ENCODE measurements around the gene KIAA1549. TPM values are rescaled to one million over a fixed set of nuclear protein-coding genes. Genes with fewer than 3 reads are reported as not detected.
"Not testable (repeated sequence)": the region's sequence is repeated elsewhere in the genome, so short reads cannot be mapped to it uniquely, and the experiment has no call there.

Gene KIAA1549
- total RNA-seq, result 1 to 10 TPM; 1.3 to 4.8 (median 2.1) TPM
- polyA plus RNA-seq, result 1 to 10 TPM in 1 of 2 donors, under 1 TPM in 1; 0.91 to 1.4 TPM
- long read RNA-seq, donor 1, partial matches to known transcripts, result 2 of 3 reads
- long read RNA-seq, donor 1, other reads (novel, unspliced or antisense), result 1 of 3 reads
- long read RNA-seq, donor 2, partial matches to known transcripts, result 0 of 1 reads
- long read RNA-seq, donor 2, other reads (novel, unspliced or antisense), result 1 of 1 reads
- long read RNA-seq, donor 3, partial matches to known transcripts, result 2 of 3 reads
- long read RNA-seq, donor 3, other reads (novel, unspliced or antisense), result 1 of 3 reads

- intact Hi-C loops (cut with DNase I), result loop anchor here in 8 of 10 donors (2.0 to 5.0 kb wide), 2 partner anchors 94 to 95 kb away; no protein-coding TSS in a partner anchor
- DNase-seq (peak; percentile 60 to 83 (median 68)), ATAC-seq (peak; percentile 60 to 96 (median 90))
- Histone ChIP-seq H3K36me3 (no peaks in the 10 kb centered on the region), H3K4me3 (peak within 1 kb of the TSS; percentile 50 to 85 (median 68)), H3K9me3 (no peaks in the 10 kb centered on the region), H3K27ac (peak within 1 kb of the TSS in 4 of 12 donors; percentile 23 to 49 (median 42)), H3K4me1 (peaks cover 0 to 21% (median 11%) of the 10 kb centered on the region in 12 donors), H3K27me3 (peaks cover 0 to 19% (median 0%) of the 10 kb centered on the region in 9 donors)
- 1 to 19% (median 3%) methylated on average over 11 to 105 of the region's 105 CpGs for WGBS, 4 donors
- TF ChIP-seq CTCF (IDR thresholded peaks at IDR 0.05), result peak in 4 of 12 donors; percentile 10 to 35 (median 30)
- TF ChIP-seq POLR2A (IDR thresholded peaks at IDR 0.05), result no peak
These were observed at the start of gene KIAA1549 for GRCh38 chr7:138981332-138982203. KIAA1549 (minus strand) TSS chr7:138981389; CDS start chr7:138981269, 120 bp downstream.

- Histone ChIP-seq H3K27me3 (no peaks in the 10 kb centered on the region), H3K4me3 (no peak overlapping the region), H3K4me1 (peaks cover 0 to 7% (median 0%) of the 10 kb centered on the region in 12 donors), H3K27ac (no peak overlapping the region), H3K36me3 (peaks cover 0 to 93% (median 42%) of the 10 kb centered on the region in 9 donors), H3K9me3 (no peaks in the 10 kb centered on the region)
- intact Hi-C loops (cut with DNase I), result loop anchor here in 1 of 10 donors (5.0 kb wide), 1 partner anchor 38 kb away; no protein-coding TSS in a partner anchor
- ATAC-seq (no peak), DNase-seq (no peak)
- no peak for TF ChIP-seq CTCF (IDR thresholded peaks at IDR 0.05)
- TF ChIP-seq POLR2A (IDR thresholded peaks at IDR 0.05), result no peak
- WGBS, 4 donors, result 90 to 95% (median 92%) methylated on average over 3 of the region's 3 CpGs
These were observed 48.2 kb upstream of the KIAA1549 start for GRCh38 chr7:139029353-139029752.

GRCh38 chr7:139026551-139026950, 45.4 kb upstream of the KIAA1549 start:
- Histone ChIP-seq H3K36me3 (peaks cover 0 to 93% (median 47%) of the 10 kb centered on the region in 9 donors), H3K4me3 (no peak overlapping the region), H3K27me3 (no peaks in the 10 kb centered on the region), H3K27ac (no peak overlapping the region), H3K4me1 (no peaks in the 10 kb centered on the region), H3K9me3 (no peaks in the 10 kb centered on the region)
- DNase-seq (no peak), ATAC-seq (no peak)
- intact Hi-C loops (cut with DNase I), result loop anchor here in 1 of 10 donors (5.0 kb wide), 1 partner anchor 41 kb away; no protein-coding TSS in a partner anchor
- WGBS, 4 donors, result 93 to 96% (median 94%) methylated on average over 6 of the region's 6 CpGs
- no peak for TF ChIP-seq CTCF (IDR thresholded peaks at IDR 0.05)
- no peak for TF ChIP-seq POLR2A (IDR thresholded peaks at IDR 0.05)

- intact Hi-C loops (cut with DNase I), result loop anchor here in 1 of 10 donors (5.0 kb wide), 1 partner anchor 41 kb away; no protein-coding TSS in a partner anchor
- not testable (repeated sequence) for H3K27ac ChIP-seq, H3K9me3 ChIP-seq, H3K4me3 ChIP-seq, H3K27me3 ChIP-seq, ATAC-seq, DNase-seq, H3K4me1 ChIP-seq
- WGBS, 4 donors, result 89 to 94% (median 90%) methylated on average over 5 of the region's 5 CpGs
- peaks cover 0 to 94% (median 45%) of the 10 kb centered on the region in 9 donors for H3K36me3 ChIP-seq
These were observed 44.7 kb upstream of the KIAA1549 start for GRCh38 chr7:139025861-139026260.
